AG04449 (cell line): ENCODE measurements around the gene PADI3.

ENCODE experiments used
- CTCF ChIA-PET: fragments of 350-600 bp; formaldehyde crosslinking; extraction: SDS; loops from one replicate; lab custom pipeline; 2021; ENCODE audit warnings: antibody characterized with exemption; lab: Yijun Ruan, JAX
- POLR2A ChIA-PET: fragments of 400-600, 350-600 bp; formaldehyde crosslinking; extraction: SDS; loops from one replicate; lab custom pipeline; 2020; ENCODE audit warnings: antibody characterized with exemption, inconsistent platforms; lab: Yijun Ruan, JAX
- DNase-seq: peaks from one replicate; pipeline ENCODE4 v3.0.0-alpha.2; 2010; ENCODE audit warnings: low read depth, low spot score
- H3K4me3 ChIP-seq: 2 replicates; pipeline ENCODE4 v1.5.1; 2011; ENCODE audit warnings: low read depth, mild to moderate bottlenecking, control low read depth, low read length
- TF ChIP-seq, protein P1 (sequence below): IDR thresholded peaks from one replicate; pipeline ENCODE4 v1.5.1; 2011; ENCODE audit warnings: mild to moderate bottlenecking, moderate library complexity, low read length, control low read depth, inconsistent platforms; ENCODE audit not compliant: insufficient read depth; ENCODE audit errors: missing control alignments

Gene PADI3

DNA sequence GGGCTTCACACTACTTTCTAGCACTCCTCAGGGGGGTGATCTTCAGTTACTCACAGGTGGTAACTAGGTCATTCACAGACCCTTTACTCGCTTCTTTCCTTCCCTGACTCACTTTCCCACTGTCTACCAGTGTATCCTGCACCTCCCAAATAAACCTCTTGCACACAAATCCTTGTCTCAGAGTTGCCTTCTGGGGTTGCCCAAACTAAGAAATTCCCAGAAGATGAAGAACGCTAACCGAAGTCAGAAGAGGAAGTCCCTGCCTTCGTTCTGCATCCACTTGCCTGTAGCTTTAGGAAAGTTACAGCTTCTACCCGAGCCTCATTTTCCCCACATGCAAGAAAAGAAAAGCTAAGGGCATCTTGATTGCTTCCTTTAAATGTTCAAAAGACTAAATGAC lies 47.2 kb downstream of the PADI3 start:
- CTCF ChIA-PET, result interaction anchor here (0.5 kb wide), 1 partner anchor 45 kb away, joined by 3 read pairs; no protein-coding TSS in a partner anchor
- no peak for DNase-seq
- POLR2A ChIA-PET, result no interaction called here

DNA sequence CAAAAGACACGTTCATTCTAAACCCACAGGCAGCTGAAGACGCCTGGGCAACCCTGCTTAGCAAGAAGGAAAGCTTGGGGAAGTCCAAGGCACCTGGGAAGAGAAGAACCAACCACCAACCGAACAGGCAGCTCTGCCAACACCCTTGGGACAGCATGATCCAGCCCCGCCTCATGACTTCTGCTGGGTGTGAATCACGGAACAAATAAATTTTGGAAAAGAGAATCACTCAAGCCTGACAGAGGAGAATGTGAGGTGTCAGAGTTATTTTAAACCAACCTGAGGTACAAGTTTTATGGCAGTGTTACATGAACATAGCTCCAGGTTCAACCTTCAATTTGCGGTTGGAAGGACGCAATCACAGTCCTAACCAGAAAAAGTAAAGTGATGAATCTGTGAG lies 49.1 kb downstream of the PADI3 start:
- POLR2A ChIA-PET, result interaction anchor here (1.1 kb wide), 1 partner anchor 10 kb away, joined by 3 read pairs; no protein-coding TSS in a partner anchor

More for the DNA sequence above, 47.2 kb downstream of the PADI3 start:
- no peak overlapping the region for H3K4me3 ChIP-seq
- TF ChIP-seq, protein P1, sequence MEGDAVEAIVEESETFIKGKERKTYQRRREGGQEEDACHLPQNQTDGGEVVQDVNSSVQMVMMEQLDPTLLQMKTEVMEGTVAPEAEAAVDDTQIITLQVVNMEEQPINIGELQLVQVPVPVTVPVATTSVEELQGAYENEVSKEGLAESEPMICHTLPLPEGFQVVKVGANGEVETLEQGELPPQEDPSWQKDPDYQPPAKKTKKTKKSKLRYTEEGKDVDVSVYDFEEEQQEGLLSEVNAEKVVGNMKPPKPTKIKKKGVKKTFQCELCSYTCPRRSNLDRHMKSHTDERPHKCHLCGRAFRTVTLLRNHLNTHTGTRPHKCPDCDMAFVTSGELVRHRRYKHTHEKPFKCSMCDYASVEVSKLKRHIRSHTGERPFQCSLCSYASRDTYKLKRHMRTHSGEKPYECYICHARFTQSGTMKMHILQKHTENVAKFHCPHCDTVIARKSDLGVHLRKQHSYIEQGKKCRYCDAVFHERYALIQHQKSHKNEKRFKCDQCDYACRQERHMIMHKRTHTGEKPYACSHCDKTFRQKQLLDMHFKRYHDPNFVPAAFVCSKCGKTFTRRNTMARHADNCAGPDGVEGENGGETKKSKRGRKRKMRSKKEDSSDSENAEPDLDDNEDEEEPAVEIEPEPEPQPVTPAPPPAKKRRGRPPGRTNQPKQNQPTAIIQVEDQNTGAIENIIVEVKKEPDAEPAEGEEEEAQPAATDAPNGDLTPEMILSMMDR, result no peak

DNA sequence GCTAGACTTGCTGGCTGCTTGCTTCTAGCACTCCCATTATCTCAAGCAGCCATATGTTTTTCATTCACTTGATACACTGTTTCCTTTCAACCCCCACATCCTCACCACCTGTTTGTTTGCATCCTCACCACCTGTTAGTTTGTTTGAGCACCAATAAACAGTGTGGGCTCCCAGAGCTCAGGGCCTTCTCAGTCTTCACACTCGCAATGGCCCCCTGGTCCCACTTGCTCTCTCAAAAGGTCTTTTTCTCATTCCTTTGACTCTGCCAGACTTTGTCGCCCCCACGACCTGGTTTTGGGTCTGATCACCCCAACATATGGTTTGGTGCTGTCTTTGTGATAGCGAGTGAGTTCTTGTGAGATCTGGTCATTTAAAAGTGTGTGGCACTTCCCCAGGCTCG lies 52.9 kb downstream of the PADI3 start:
- ChIA-PET POLR2A (no interaction called here), CTCF (no interaction called here)
- H3K4me3 ChIP-seq, result no peak overlapping the region
- TF ChIP-seq, protein P1, result no peak
- DNase-seq, result no peak

More for the DNA sequence above, 49.1 kb downstream of the PADI3 start:
- CTCF ChIA-PET, result no interaction called here
- DNase-seq, result no peak
- TF ChIP-seq, protein P1, result no peak
- no peak overlapping the region for H3K4me3 ChIP-seq

DNA sequence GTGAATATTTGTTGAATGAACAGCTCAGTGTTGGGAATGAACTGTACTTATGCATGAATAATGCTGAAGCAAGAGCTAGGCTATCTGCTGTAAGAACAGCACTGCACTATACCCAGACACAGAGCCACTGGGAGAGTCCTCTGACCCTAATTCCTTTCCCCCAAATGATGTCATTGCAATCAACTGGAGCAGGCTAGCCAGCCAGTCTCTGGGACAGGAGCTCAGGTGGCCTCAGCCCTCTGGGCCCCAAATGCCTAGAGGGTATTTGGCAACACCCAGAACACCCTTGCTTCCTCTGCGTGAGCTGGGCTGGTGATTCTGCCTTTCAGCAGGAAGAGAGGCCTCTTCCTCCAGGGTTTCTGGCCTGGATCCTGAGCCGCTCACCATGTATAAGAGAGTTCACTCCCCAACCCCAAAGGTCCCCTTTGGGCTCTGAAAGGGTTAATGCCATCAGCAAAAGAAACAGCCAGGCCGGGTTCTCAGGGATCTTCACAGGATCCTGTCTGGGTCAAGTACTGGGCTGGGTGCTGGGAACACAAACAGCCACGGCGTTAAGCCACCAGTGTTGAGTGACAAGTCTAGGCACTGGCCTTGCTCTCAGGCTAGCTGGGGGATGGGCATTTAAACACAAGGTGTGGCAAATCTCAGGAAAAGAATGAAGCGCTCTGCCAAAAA lies 55.4 kb downstream of the PADI3 start:
- ChIA-PET CTCF (interaction anchor here (1.0 to 2.1 kb wide), 4 partner anchors 13 to 246 kb away, joined by 3 to 4 read pairs (median 3); no protein-coding TSS in a partner anchor), POLR2A (no interaction called here)
- no peak for DNase-seq
- TF ChIP-seq, protein P1, result no peak
- H3K4me3 ChIP-seq, result no peak overlapping the region

DNA sequence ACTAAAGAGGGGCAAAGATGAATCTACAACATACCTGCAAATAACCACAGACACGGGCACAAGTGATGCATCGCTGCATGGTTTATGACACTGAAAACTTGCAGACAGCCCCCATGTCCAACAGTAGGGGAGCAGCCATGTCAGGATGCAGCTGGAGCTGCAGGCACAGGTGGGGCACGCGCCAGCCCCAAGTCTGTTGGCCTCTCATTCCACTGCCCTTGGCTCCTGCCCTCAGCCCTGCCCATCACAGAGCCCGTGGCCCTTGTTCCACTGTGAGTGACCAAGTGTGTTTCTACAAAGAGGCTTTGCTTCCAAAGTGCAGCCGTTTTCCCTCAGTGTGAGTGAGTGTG lies 55.9 kb downstream of the PADI3 start:
- ChIA-PET POLR2A (no interaction called here), CTCF (interaction anchor here (1.0 to 2.1 kb wide), 3 partner anchors 13 to 247 kb away, joined by 3 to 4 read pairs (median 3); no protein-coding TSS in a partner anchor)
- no peak overlapping the region for H3K4me3 ChIP-seq
- TF ChIP-seq, protein P1, result no peak
- no peak for DNase-seq

DNA sequence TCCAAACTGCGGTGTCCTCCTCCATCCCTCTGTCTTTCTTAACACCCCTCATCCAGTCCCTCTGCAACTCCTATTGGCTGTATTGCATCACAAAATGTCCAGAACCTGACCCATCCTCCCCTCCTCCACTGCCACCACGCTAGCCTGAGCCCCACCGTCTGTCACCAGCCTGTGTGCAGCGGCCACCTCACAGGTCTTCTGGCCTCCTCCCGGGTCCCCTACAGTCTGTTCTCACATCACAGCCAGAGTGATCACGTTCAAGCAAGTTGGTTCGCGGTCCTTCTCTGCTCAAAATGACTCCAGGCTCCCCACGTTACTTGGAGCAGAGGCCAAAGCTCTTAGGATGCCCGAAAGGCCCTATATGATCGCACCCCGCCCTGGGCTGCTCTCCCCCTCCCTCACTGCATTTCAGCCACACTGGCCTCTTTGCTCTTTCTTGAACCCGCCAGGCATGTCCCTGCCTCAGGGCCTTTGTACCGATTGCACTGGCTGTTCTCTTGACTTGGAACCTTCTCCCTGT lies 56.7 kb downstream of the PADI3 start:
- no peak overlapping the region for H3K4me3 ChIP-seq
- ChIA-PET CTCF (interaction anchor here (2.1 kb wide), 1 partner anchor 247 kb away, joined by 4 read pairs; no protein-coding TSS in a partner anchor), POLR2A (no interaction called here)
- DNase-seq, result no peak
- TF ChIP-seq, protein P1, result no peak
